GM23338 (cell line): Measurements from ENCODE around the gene PERCC1. TPM values are rescaled to one million over a fixed set of nuclear protein-coding genes. Genes with fewer than 3 reads are reported as not detected.

Experiments
- ATAC-seq: fragments of 200-7000 bp; cut with Tn5 transposase; 3 replicates; pipeline ENCODE4 v1.9.1; 2020
- DNase-seq: peaks from one replicate; pipeline ENCODE4 v3.0.0-alpha.2; 2015; ENCODE audit warnings: low spot score
- H2AFZ ChIP-seq: fragments of 200-600 bp; sonication (generic); 2 replicates; pipeline ENCODE4 v1.8.0; 2016; ENCODE audit warnings: antibody characterized with exemption, mild to moderate bottlenecking, moderate library complexity
- H3F3A ChIP-seq: fragments of 200-600 bp; sonication (generic); replicated peaks from 2 replicates; pipeline ENCODE4 v1.8.0; 2017; ENCODE audit warnings: antibody characterized with exemption, mixed run types, low read depth
- H3K27ac ChIP-seq: fragments of 200-600 bp; sonication (generic); 2 replicates; pipeline ENCODE4 v1.6.1; 2016; ENCODE audit warnings: low read depth
- H3K27me3 ChIP-seq: fragments of 200-600 bp; sonication (generic); 2 replicates; pipeline ENCODE4 v1.8.0; 2016; ENCODE audit warnings: mild to moderate bottlenecking, mixed run types, moderate library complexity; ENCODE audit not compliant: insufficient read depth
- H3K36me3 ChIP-seq: fragments of 200-600 bp; sonication (generic); 2 replicates; pipeline ENCODE4 v1.8.0; 2016; ENCODE audit warnings: mild to moderate bottlenecking; ENCODE audit not compliant: insufficient read depth
- H3K4me1 ChIP-seq: fragments of 200-600 bp; sonication (generic); 2 replicates; pipeline ENCODE4 v1.8.0; 2016; ENCODE audit warnings: mild to moderate bottlenecking, moderate library complexity; ENCODE audit not compliant: insufficient read depth
- H3K4me2 ChIP-seq: fragments of 200-600 bp; sonication (generic); 2 replicates; pipeline ENCODE4 v1.7.1; 2017; ENCODE audit warnings: mixed run types
- H3K4me3 ChIP-seq: fragments of 200-600 bp; sonication (generic); 2 replicates; pipeline ENCODE4 v1.6.1; 2016; ENCODE audit warnings: mixed run types
- H3K79me2 ChIP-seq: fragments of 200-600 bp; sonication (generic); replicated peaks from 2 replicates; pipeline ENCODE4 v1.8.0; 2017; ENCODE audit warnings: mild to moderate bottlenecking; ENCODE audit not compliant: insufficient read depth
- H3K9me2 ChIP-seq: fragments of 200-600 bp; sonication (generic); 2 replicates; pipeline ENCODE4 v1.8.0; 2017; ENCODE audit not compliant: insufficient read depth
- H4K20me1 ChIP-seq: fragments of 200-600 bp; sonication (generic); replicated peaks from 2 replicates; pipeline ENCODE4 v1.8.0; 2017; ENCODE audit warnings: mild to moderate bottlenecking; ENCODE audit not compliant: insufficient read depth
- H3K27ac Mint-ChIP-seq: 2 replicates; pipeline ENCODE4 v1.8.0; 2020; ENCODE audit warnings: inconsistent platforms, mild to moderate bottlenecking, moderate library complexity, mixed read lengths
- H3K27me3 Mint-ChIP-seq: 3 replicates; pipeline ENCODE4 v1.8.0; 2022; ENCODE audit warnings: low read depth, mild to moderate bottlenecking, moderate library complexity, mixed read lengths, inconsistent platforms; ENCODE audit not compliant: insufficient read depth, poor library complexity
- H3K36me3 Mint-ChIP-seq: 3 replicates; pipeline ENCODE4 v1.8.0; 2021; ENCODE audit warnings: low read depth, mild to moderate bottlenecking, inconsistent platforms, moderate library complexity, mixed read lengths
- H3K4me1 Mint-ChIP-seq: 3 replicates; pipeline ENCODE4 v1.8.0; 2020; ENCODE audit warnings: mild to moderate bottlenecking, inconsistent platforms, mixed read lengths
- H3K4me3 Mint-ChIP-seq: 3 replicates; pipeline ENCODE4 v1.8.0; 2021; ENCODE audit warnings: moderate library complexity, mild to moderate bottlenecking, inconsistent platforms, mixed read lengths
- H3K9me3 Mint-ChIP-seq: 3 replicates; pipeline ENCODE4 v1.8.0; 2020; ENCODE audit warnings: moderate library complexity, mild to moderate bottlenecking, inconsistent platforms, mixed read lengths
- CREB1 ChIP-seq: fragments of 250-450 bp; sonication (Bioruptor Pico); IDR thresholded peaks from 2 replicates; pipeline ENCODE4 v1.5.0; 2020; ENCODE audit warnings: low read depth, mild to moderate bottlenecking, moderate library complexity
- CTCF ChIP-seq, 2 experiments: fragments of 200-600 bp in 1 of 2; sonication (generic) in 1 of 2; conservative IDR thresholded peaks; 2 replicates each; pipeline versions ENCODE4 v1.5.1 to v1.6.1; 2016 to 2017; ENCODE audit warnings: antibody characterized with exemption in 2 of 2, low read depth in 2 of 2, mild to moderate bottlenecking in 2 of 2, moderate library complexity in 1 of 2
- ETS1 ChIP-seq: IDR thresholded peaks from 2 replicates; pipeline ENCODE4 v1.6.1; 2016; ENCODE audit warnings: antibody characterized with exemption
- EZH2 ChIP-seq: fragments of 200-600 bp; sonication (generic); IDR thresholded peaks from one replicate; pipeline ENCODE4 v1.8.0; 2017; ENCODE audit warnings: antibody characterized with exemption, mild to moderate bottlenecking, low read depth; ENCODE audit not compliant: unreplicated experiment
- EZH2phosphoT487 ChIP-seq: fragments of 200-600 bp; sonication (generic); IDR thresholded peaks from one replicate; pipeline ENCODE4 v1.8.1; 2018; ENCODE audit warnings: antibody characterized with exemption; ENCODE audit not compliant: unreplicated experiment
- JUNB ChIP-seq: IDR thresholded peaks from one replicate; pipeline ENCODE4 v1.6.1; 2016; ENCODE audit warnings: antibody characterized with exemption; ENCODE audit not compliant: unreplicated experiment
- NANOG ChIP-seq: IDR thresholded peaks from 2 replicates; pipeline ENCODE4 v1.6.1; 2016; ENCODE audit warnings: antibody characterized with exemption, borderline replicate concordance
- POLR2AphosphoS5 ChIP-seq: IDR thresholded peaks from 2 replicates; pipeline ENCODE4 v1.6.1; 2016; ENCODE audit warnings: antibody characterized with exemption, low read depth
- REST ChIP-seq: IDR thresholded peaks from one replicate; pipeline ENCODE4 v1.6.1; 2018; ENCODE audit warnings: antibody characterized with exemption; ENCODE audit not compliant: unreplicated experiment
- STAT1 ChIP-seq: IDR thresholded peaks from one replicate; pipeline ENCODE4 v1.6.1; 2016; ENCODE audit warnings: antibody characterized with exemption; ENCODE audit not compliant: unreplicated experiment
- ZNF114 ChIP-seq: fragments of 250-450 bp; sonication (Bioruptor Pico); IDR thresholded peaks from 2 replicates; pipeline ENCODE4 v1.5.0; 2020; ENCODE audit warnings: mild to moderate bottlenecking, moderate library complexity
- ZNF331 ChIP-seq: fragments of 250-450 bp; sonication (Bioruptor Pico); IDR thresholded peaks from 2 replicates; pipeline ENCODE4 v1.5.0; 2020; ENCODE audit warnings: low read depth, mild to moderate bottlenecking, moderate library complexity
- ZNF462 ChIP-seq: fragments of 250-450 bp; sonication (Bioruptor Pico); IDR thresholded peaks from 2 replicates; pipeline ENCODE4 v1.5.0; 2020; ENCODE audit warnings: mild to moderate bottlenecking, moderate library complexity
- polyA plus RNA-seq: library from polyadenylated mRNA; unstranded; fragments of >200 nt; fragmentation: Nextera tagmentation; extraction: Ambion mirVana; gene quantifications from 2 replicates; pipeline ENCODE4 v1.2.1, GENCODE V29; 2016
- total RNA-seq: library from RNA; depleted of rRNA; stranded (reverse); fragments of >200 nt; shearing (Covaris generic); gene quantifications from 2 replicates; pipeline ENCODE4 v1.2.3, GENCODE V29; 2014

PERCC1 gene
- total and polyA plus RNA-seq, 2 experiments from 2014 or later: not detected

GRCh38 chr16:1449201-1449788 is 18.4 kb downstream of the PERCC1 start:
- TF ChIP-seq REST (no peak), ZNF331 (no peak), ZNF462 (no peak), POLR2AphosphoS5 (no peak), JUNB (no peak), EZH2phosphoT487 (no peak), EZH2 (no peak), STAT1 (no peak), CREB1 (CRISPR knock-in tag) (no peak), ZNF114 (CRISPR knock-in tag) (no peak), NANOG (no peak), ETS1 (no peak), CTCF (conservative IDR thresholded peaks at IDR 0.05; ENCODE audit: low read depth in 2 of 2) (no peak)
- Mint-ChIP-seq H3K27ac (no peak overlapping the region), H3K4me1 (no peaks in the 10 kb centered on the region), H3K4me3 (no peak overlapping the region), H3K9me3 (no peaks in the 10 kb centered on the region), H3K27me3 (peaks cover 9% of the 10 kb centered on the region), H3K36me3 (peaks cover 12% of the 10 kb centered on the region)
- Histone ChIP-seq H3K4me1 (no peaks in the 10 kb centered on the region), H3K4me3 (no peak overlapping the region), H3K27ac (no peak overlapping the region), H3K9me2 (no peaks in the 10 kb centered on the region), H4K20me1 (no peaks in the 10 kb centered on the region), H3F3A (no peaks in the 10 kb centered on the region), H2AFZ (no peak overlapping the region), H3K79me2 (no peaks in the 10 kb centered on the region), H3K36me3 (no peaks in the 10 kb centered on the region), H3K27me3 (no peaks in the 10 kb centered on the region), H3K4me2 (no peak overlapping the region)
- DNase-seq: no peak
- ATAC-seq: no peak
